ENCODE data around the gene RGS14. TPM values are rescaled to one million over a fixed set of nuclear protein-coding genes. Genes with fewer than 3 reads are reported as not detected.
"Not testable (repeated sequence)": the region's sequence is repeated elsewhere in the genome, so short reads cannot be mapped to it uniquely, and the experiment has no call there.

The RGS14 gene
- total RNA-seq, 2 donors from 2014 or later: 9.1 to 10.1 TPM

DNA sequence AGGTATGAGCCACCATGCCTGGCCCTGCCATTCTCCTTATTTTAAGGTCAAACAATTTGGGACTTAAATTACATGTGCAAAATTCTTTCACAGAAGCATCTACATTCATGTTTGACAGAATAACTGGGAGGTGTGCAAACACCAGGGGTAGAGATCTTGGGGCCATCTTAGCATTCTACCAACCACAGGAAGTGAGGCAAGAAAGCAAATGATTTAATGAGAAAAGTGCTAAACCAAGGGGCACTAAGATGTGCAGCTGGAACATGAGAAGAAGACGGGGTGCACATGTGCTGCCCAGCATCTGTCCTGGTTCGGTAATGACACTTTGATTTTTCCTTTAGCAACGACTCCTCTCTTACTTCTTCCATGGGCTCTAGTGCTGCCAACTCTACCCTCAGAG is 52.9 kb downstream of the RGS14 start:
- H3K9ac ChIP-seq (ENCODE audit: low read depth in 2 of 2, low read length in 2 of 2): no peak overlapping the region
- intact Hi-C loops (cut with DNase I): no loop called here
- no peak overlapping the region for H3K27ac ChIP-seq
- no peaks in the 10 kb centered on the region for H3K36me3 ChIP-seq
- H3K4me3 ChIP-seq: no peak overlapping the region
- H3K27me3 ChIP-seq: no peaks in the 10 kb centered on the region
- no peak for TF ChIP-seq CTCF (IDR thresholded peaks at IDR 0.05)
- no peaks in the 10 kb centered on the region for H3K4me1 ChIP-seq
- no peak for DNase-seq
- H3K9me3 ChIP-seq: no peaks in the 10 kb centered on the region

DNA sequence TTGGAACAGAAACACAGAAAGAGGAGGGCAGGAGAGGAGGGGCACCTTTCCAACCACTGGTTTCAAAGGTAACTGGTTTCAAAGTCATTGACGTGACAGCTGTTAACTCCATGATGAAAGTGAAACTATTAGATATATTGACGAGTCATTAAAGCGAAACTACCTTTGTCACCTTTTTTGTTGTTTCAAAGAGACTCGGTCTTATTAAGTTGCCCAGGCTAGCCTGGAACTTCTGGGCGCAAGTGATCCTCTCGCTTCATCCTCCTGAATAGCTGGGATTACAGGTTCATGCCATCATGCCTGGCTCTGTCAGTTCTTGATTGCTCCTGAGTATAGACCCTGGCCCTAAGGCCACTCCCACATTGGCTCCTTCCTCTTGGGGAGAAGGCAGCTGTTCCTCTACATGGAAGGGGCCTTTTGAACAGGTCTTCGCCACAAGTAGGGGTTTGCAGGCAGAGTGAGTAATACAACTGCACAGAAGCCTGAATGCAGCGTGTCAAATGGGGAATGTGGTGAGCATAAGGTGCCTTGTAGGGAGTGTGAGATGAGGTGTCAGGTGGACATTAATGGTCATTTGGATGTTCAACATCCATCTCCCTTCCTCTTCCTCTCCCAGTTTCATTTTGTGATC is 55.0 kb downstream of the RGS14 start:
- Histone ChIP-seq H3K36me3 (no peaks in the 10 kb centered on the region), H3K27ac (no peak overlapping the region), H3K9ac (ENCODE audit: low read depth in 2 of 2, low read length in 2 of 2) (no peak overlapping the region), H3K4me1 (no peaks in the 10 kb centered on the region), H3K27me3 (no peaks in the 10 kb centered on the region), H3K4me3 (no peak overlapping the region), H3K9me3 (no peaks in the 10 kb centered on the region)
- DNase-seq: no peak
- intact Hi-C loops (cut with DNase I): no loop called here
- TF ChIP-seq CTCF (IDR thresholded peaks at IDR 0.05): no peak

GRCh38 chr5:177414481-177414880 is 56.8 kb downstream of the RGS14 start:
- TF ChIP-seq CTCF (IDR thresholded peaks at IDR 0.05): no peak
- intact Hi-C loops (cut with DNase I): no loop called here
- no peak for DNase-seq

GRCh38 chr5:177417081-177417480 is 59.4 kb downstream of the RGS14 start:
- H3K9me3 ChIP-seq; DNase-seq; H3K27me3 ChIP-seq; H3K4me3 ChIP-seq; intact Hi-C loops (cut with DNase I); H3K27ac ChIP-seq; H3K4me1 ChIP-seq; H3K9ac ChIP-seq (ENCODE audit: low read depth in 2 of 2, low read length in 2 of 2); H3K36me3 ChIP-seq: not testable (repeated sequence)

More at GRCh38 chr5:177414481-177414880, 56.8 kb downstream of the RGS14 start:
- Histone ChIP-seq H3K27ac (no peak overlapping the region), H3K9me3 (no peaks in the 10 kb centered on the region), H3K4me1 (no peaks in the 10 kb centered on the region), H3K4me3 (no peak overlapping the region), H3K27me3 (no peaks in the 10 kb centered on the region), H3K9ac (ENCODE audit: low read depth in 2 of 2, low read length in 2 of 2) (no peak overlapping the region), H3K36me3 (no peaks in the 10 kb centered on the region)

GRCh38 chr5:177419046-177419445 is 61.3 kb downstream of the RGS14 start:
- no peak for DNase-seq
- H3K27me3 ChIP-seq: no peaks in the 10 kb centered on the region
- no peak overlapping the region for H3K4me3 ChIP-seq
- H3K4me1 ChIP-seq: no peaks in the 10 kb centered on the region
- intact Hi-C loops (cut with DNase I): no loop called here
- no peaks in the 10 kb centered on the region for H3K9me3 ChIP-seq
- no peak overlapping the region for H3K27ac ChIP-seq
- H3K9ac ChIP-seq (ENCODE audit: low read depth in 2 of 2, low read length in 2 of 2): no peak overlapping the region
- no peaks in the 10 kb centered on the region for H3K36me3 ChIP-seq
- TF ChIP-seq CTCF (IDR thresholded peaks at IDR 0.05): no peak

DNA sequence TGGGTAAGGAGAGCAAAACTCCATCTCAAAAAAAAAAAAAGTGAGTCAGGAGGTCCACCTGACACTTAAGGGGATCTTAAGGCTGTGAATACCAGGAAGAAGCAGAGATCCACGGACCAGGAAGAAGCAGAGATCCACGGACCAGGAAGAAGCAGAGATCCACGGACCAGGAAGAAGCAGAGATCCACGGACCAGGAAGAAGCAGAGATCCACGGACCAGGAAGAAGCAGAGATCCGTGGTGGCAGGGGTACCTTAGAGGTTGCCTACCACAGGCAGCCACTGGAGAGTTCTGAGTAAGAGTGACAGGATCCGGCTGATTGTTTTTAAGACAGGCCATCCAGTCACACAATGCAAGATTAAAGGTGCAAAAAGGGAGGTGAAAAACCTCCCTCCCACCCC is 62.7 kb downstream of the RGS14 start:
- H3K27ac ChIP-seq; H3K36me3 ChIP-seq; H3K4me1 ChIP-seq; intact Hi-C loops (cut with DNase I); DNase-seq; H3K4me3 ChIP-seq; H3K9ac ChIP-seq (ENCODE audit: low read depth in 2 of 2, low read length in 2 of 2); H3K9me3 ChIP-seq; H3K27me3 ChIP-seq: not testable (repeated sequence)
